H9 (cell line): ENCODE results near the gene CDH4. TPM values are rescaled to one million over a fixed set of nuclear protein-coding genes. Genes with fewer than 3 reads are reported as not detected.

Source experiments
- DNase-seq: peaks from one replicate; pipeline ENCODE4 v3.0.0-alpha.2; 2017
- H2AFZ ChIP-seq: one replicate; pipeline ENCODE4 v1.6.1; 2013; ENCODE audit warnings: mild to moderate bottlenecking, low read length, control low read depth, moderate library complexity
- H2AK5ac ChIP-seq: 2 replicates; pipeline ENCODE4 v1.6.1; 2013; ENCODE audit warnings: low read length, control low read depth, mixed read lengths; ENCODE audit not compliant: insufficient read length
- H2BK120ac ChIP-seq: one replicate; pipeline ENCODE4 v1.6.1; 2013; ENCODE audit warnings: low read depth, mild to moderate bottlenecking, low read length, control low read depth, inconsistent platforms; ENCODE audit not compliant: poor library complexity, severe bottlenecking
- H2BK12ac ChIP-seq: 2 replicates; pipeline ENCODE4 v1.6.1; 2013; ENCODE audit warnings: low read length, control low read depth, mixed read lengths, low read depth; ENCODE audit not compliant: insufficient read length
- H2BK15ac ChIP-seq: 2 replicates; pipeline ENCODE4 v1.6.1; 2013; ENCODE audit warnings: low read depth, low read length, control low read depth
- H2BK20ac ChIP-seq: one replicate; pipeline ENCODE4 v1.6.1; 2013; ENCODE audit warnings: low read depth, mild to moderate bottlenecking, low read length, control low read depth, inconsistent platforms; ENCODE audit not compliant: poor library complexity, severe bottlenecking
- H2BK5ac ChIP-seq: 2 replicates; pipeline ENCODE4 v1.6.1; 2013; ENCODE audit warnings: low read length, control low read depth, mixed read lengths; ENCODE audit not compliant: insufficient read length
- H3K14ac ChIP-seq: 2 replicates; pipeline ENCODE4 v1.6.1; 2013; ENCODE audit warnings: low read length, control low read depth; ENCODE audit not compliant: insufficient read depth
- H3K18ac ChIP-seq: 2 replicates; pipeline ENCODE4 v1.6.1; 2013; ENCODE audit warnings: low read depth, mild to moderate bottlenecking, mixed read lengths, low read length, control low read depth; ENCODE audit not compliant: insufficient read length
- H3K23ac ChIP-seq: 2 replicates; pipeline ENCODE4 v1.6.1; 2013; ENCODE audit warnings: low read length, control low read depth, mixed read lengths, low read depth; ENCODE audit not compliant: insufficient read length
- H3K23me2 ChIP-seq: 2 replicates; pipeline ENCODE4 v1.6.1; 2013; ENCODE audit warnings: low read depth, mild to moderate bottlenecking, mixed read lengths, low read length, control low read depth; ENCODE audit not compliant: insufficient read length, poor library complexity, severe bottlenecking
- H3K27ac ChIP-seq: 2 replicates; pipeline ENCODE4 v1.5.1; 2013; ENCODE audit warnings: low read length, control low read depth, mixed read lengths, low read depth; ENCODE audit not compliant: insufficient read length
- H3K27me3 ChIP-seq: 2 replicates; pipeline ENCODE4 v1.6.1; 2013; ENCODE audit warnings: low read length, control low read depth, inconsistent platforms; ENCODE audit not compliant: insufficient read depth
- H3K4ac ChIP-seq: 2 replicates; pipeline ENCODE4 v1.6.1; 2013; ENCODE audit warnings: low read depth, mild to moderate bottlenecking, control low read depth, inconsistent platforms, low read length, moderate library complexity
- H3K4me1 ChIP-seq: 2 replicates; pipeline ENCODE4 v1.6.1; 2013; ENCODE audit warnings: low read length, control low read depth, inconsistent platforms; ENCODE audit not compliant: insufficient read depth
- H3K4me2 ChIP-seq: 2 replicates; pipeline ENCODE4 v1.6.1; 2013; ENCODE audit warnings: low read length, control low read depth, mixed read lengths; ENCODE audit not compliant: insufficient read length, insufficient read depth
- H3K56ac ChIP-seq: 2 replicates; pipeline ENCODE4 v1.6.1; 2013; ENCODE audit warnings: low read depth, mild to moderate bottlenecking, mixed read lengths, low read length, control low read depth; ENCODE audit not compliant: insufficient read length
- H3K79me1 ChIP-seq: 2 replicates; pipeline ENCODE4 v1.6.1; 2013; ENCODE audit warnings: low read depth, mild to moderate bottlenecking, moderate library complexity, low read length, control low read depth, inconsistent platforms; ENCODE audit not compliant: insufficient read depth, poor library complexity, severe bottlenecking
- H3K79me2 ChIP-seq: 2 replicates; pipeline ENCODE4 v1.6.1; 2013; ENCODE audit warnings: low read length, control low read depth, inconsistent platforms; ENCODE audit not compliant: insufficient read depth
- H3K9ac ChIP-seq: 2 replicates; pipeline ENCODE4 v1.6.1; 2013; ENCODE audit warnings: low read length, control low read depth, mixed read lengths; ENCODE audit not compliant: insufficient read length; ENCODE audit errors: extremely low read depth
- H3K9me3 ChIP-seq: one replicate; pipeline ENCODE4 v1.6.1; 2013; ENCODE audit warnings: low read depth, low read length, inconsistent platforms; ENCODE audit not compliant: control insufficient read depth
- H3T11ph ChIP-seq: one replicate; pipeline ENCODE4 v1.6.1; 2013; ENCODE audit warnings: mild to moderate bottlenecking, low read length, control low read depth, inconsistent platforms
- H4K20me1 ChIP-seq: one replicate; pipeline ENCODE4 v1.6.1; 2013; ENCODE audit not compliant: control insufficient read depth, insufficient read length, insufficient read depth
- H4K5ac ChIP-seq: 2 replicates; pipeline ENCODE4 v1.6.1; 2013; ENCODE audit warnings: low read depth, mild to moderate bottlenecking, mixed read lengths, low read length, control low read depth; ENCODE audit not compliant: insufficient read length
- H4K8ac ChIP-seq: replicated peaks from 2 replicates; pipeline ENCODE4 v1.6.1; 2013; ENCODE audit warnings: low read length, control low read depth, mixed read lengths, low read depth; ENCODE audit not compliant: insufficient read length
- H4K91ac ChIP-seq: 2 replicates; pipeline ENCODE4 v1.6.1; 2013; ENCODE audit warnings: low read depth, mild to moderate bottlenecking, moderate library complexity, mixed read lengths, low read length, control low read depth; ENCODE audit not compliant: insufficient read length
- H3K27ac Mint-ChIP-seq, 3 experiments: 2 replicates in 2 of 3; 3 replicates in 1 of 3; pipeline ENCODE4 v1.8.0; 2020 to 2021; ENCODE audit warnings: mixed read lengths in 3 of 3, mild to moderate bottlenecking in 1 of 3, moderate library complexity in 1 of 3
- H3K27me3 Mint-ChIP-seq: 2 replicates; pipeline ENCODE4 v1.8.0; 2021; ENCODE audit warnings: low read depth, mild to moderate bottlenecking, moderate library complexity, mixed read lengths
- H3K36me3 Mint-ChIP-seq, 3 experiments: 2 replicates in 2 of 3; 3 replicates in 1 of 3; pipeline ENCODE4 v1.8.0; 2020 to 2021; ENCODE audit warnings: low read depth in 3 of 3, mixed read lengths in 3 of 3; ENCODE audit not compliant: insufficient read depth in 1 of 3
- H3K4me1 Mint-ChIP-seq, 2 experiments: 2 replicates each; pipeline ENCODE4 v1.8.0; 2020; ENCODE audit warnings: mixed read lengths in 2 of 2
- H3K4me3 Mint-ChIP-seq, 2 experiments: 2 replicates in 1 of 2; 3 replicates in 1 of 2; pipeline ENCODE4 v1.8.0; 2020 to 2021; ENCODE audit warnings: mild to moderate bottlenecking in 2 of 2, mixed read lengths in 2 of 2, moderate library complexity in 1 of 2
- H3K9me3 Mint-ChIP-seq, 2 experiments: 2 replicates in 1 of 2; 3 replicates in 1 of 2; pipeline ENCODE4 v1.8.0; 2020; ENCODE audit warnings: mild to moderate bottlenecking in 2 of 2, mixed read lengths in 2 of 2, moderate library complexity in 1 of 2
- WGBS: extraction: QIAGEN DNeasy Blood & Tissue Kit; methylation state at CpG from one replicate; pipeline ENCODE4 v1.1.7; 2013; ENCODE audit warnings: missing lambda C conversion rate, low lambda C conversion rate, mixed read lengths; ENCODE audit not compliant: insufficient read length; ENCODE audit errors: extremely low coverage; 5-methylcytosine and 5-hydroxymethylcytosine counted together
- total RNA-seq: library from RNA; stranded (reverse); gene quantifications from 2 replicates; pipeline ENCODE4 v1.2.1, GENCODE V29; 2021
- TF ChIP-seq, protein P1 (sequence below): fragments of 200-600 bp; sonication (generic); conservative IDR thresholded peaks from 3 replicates; pipeline ENCODE4 v1.8.0; 2021; ENCODE audit warnings: antibody characterized with exemption, mild to moderate bottlenecking

The CDH4 gene
- total RNA-seq, 1 experiment from 2014 or later, result 3.0 TPM

DNA sequence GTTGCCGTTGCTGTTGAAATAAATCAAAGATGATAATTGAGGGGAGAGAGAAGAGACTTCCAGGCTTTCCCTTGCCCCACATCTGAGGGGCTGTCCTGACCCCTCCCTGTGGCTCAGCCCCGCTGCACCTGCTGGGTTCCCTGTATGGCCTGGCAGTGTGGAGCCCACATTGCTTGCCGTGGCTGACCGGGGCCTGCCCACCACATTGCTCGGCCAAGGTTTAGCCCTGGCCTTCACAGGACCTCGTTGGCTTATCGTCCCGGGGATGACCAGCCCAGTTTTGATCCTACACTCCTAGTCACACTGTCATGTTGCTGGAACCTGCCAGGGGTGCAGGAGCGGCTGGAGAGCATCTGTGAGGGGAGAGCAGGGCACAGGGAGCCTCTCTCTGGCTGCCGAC is 102.4 kb downstream of the CDH4 start:
- Histone ChIP-seq H4K5ac (no peak overlapping the region), H2BK5ac (no peak overlapping the region), H4K8ac (no peak overlapping the region), H3K4ac (no peak overlapping the region), H2BK120ac (no peak overlapping the region), H4K20me1 (no peaks in the 10 kb centered on the region), H2BK15ac (no peak overlapping the region), H3K79me2 (no peaks in the 10 kb centered on the region), H3K23ac (no peak overlapping the region), H3K9ac (no peak overlapping the region), H3T11ph (no peak overlapping the region), H4K91ac (no peak overlapping the region), H2BK12ac (no peak overlapping the region), H3K23me2 (peaks cover 3% of the 10 kb centered on the region), H3K27me3 (peaks cover 17% of the 10 kb centered on the region; the same call in 1 of the 2 replicates), H3K9me3 (no peaks in the 10 kb centered on the region), H2BK20ac (no peak overlapping the region), H3K56ac (no peak overlapping the region), H2AK5ac (no peak overlapping the region), H3K14ac (no peak overlapping the region), H3K18ac (no peak overlapping the region), H3K4me2 (no peak overlapping the region), H2AFZ (no peak overlapping the region), H3K4me1 (peaks cover 4% of the 10 kb centered on the region; the same call in 1 of the 2 replicates), H3K27ac (no peak overlapping the region), H3K79me1 (no peaks in the 10 kb centered on the region)
- no peak overlapping the region for H3K4me3 Mint-ChIP-seq
- DNase-seq, result no peak
- WGBS, result no CpG with 5 or more reads among the region's 10 CpGs
- peaks cover 44 to 45% of the 10 kb centered on the region in 2 experiments for H3K4me1 Mint-ChIP-seq
- TF ChIP-seq, protein P1, sequence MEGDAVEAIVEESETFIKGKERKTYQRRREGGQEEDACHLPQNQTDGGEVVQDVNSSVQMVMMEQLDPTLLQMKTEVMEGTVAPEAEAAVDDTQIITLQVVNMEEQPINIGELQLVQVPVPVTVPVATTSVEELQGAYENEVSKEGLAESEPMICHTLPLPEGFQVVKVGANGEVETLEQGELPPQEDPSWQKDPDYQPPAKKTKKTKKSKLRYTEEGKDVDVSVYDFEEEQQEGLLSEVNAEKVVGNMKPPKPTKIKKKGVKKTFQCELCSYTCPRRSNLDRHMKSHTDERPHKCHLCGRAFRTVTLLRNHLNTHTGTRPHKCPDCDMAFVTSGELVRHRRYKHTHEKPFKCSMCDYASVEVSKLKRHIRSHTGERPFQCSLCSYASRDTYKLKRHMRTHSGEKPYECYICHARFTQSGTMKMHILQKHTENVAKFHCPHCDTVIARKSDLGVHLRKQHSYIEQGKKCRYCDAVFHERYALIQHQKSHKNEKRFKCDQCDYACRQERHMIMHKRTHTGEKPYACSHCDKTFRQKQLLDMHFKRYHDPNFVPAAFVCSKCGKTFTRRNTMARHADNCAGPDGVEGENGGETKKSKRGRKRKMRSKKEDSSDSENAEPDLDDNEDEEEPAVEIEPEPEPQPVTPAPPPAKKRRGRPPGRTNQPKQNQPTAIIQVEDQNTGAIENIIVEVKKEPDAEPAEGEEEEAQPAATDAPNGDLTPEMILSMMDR, result no peak
- peaks cover 68% of the 10 kb centered on the region for H3K27me3 Mint-ChIP-seq
- peaks cover 0 to 3% (median 0%) of the 10 kb centered on the region in 3 experiments; a peak in 4 of 7 replicates for H3K36me3 Mint-ChIP-seq
- H3K9me3 Mint-ChIP-seq, result no peaks in the 10 kb centered on the region
- H3K27ac Mint-ChIP-seq, result no peak overlapping the region
